Measurements from ENCODE around the gene SLC24A1.

SLC24A1 gene

DNA sequence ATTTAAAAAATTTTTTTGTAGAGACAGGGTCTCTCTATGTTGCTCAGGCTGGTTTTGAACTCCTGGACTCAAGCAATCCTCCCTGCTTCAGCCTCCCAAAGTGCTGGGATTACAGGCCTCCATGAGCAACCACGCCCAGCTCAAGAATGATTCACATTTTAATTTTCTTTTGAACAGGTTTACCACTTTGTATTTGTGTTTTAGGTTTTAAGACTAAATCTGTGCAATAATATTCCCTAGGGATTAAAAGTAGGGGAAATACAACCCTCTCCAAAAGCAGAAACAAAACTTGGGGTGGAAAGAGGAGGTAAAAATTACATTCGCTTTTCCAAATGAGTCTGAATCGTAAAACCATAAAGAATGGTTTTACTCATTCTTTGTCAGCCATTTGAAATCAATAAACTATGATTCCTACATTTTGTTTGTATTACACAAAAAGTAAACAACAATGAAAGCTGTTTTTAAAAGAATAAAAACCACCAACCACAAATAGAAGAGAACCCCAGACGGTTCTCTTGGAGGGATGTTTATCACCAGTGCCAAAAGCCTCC is 37.8 kb downstream of the SLC24A1 start:
- no peak for TF ChIP-seq CTCF (IDR thresholded peaks at IDR 0.05; ENCODE audit: insufficient read depth, low read depth, low read length, missing control alignments)
- no peak for DNase-seq (ENCODE audit: low read depth)
- H3K4me3 ChIP-seq (ENCODE audit: low read depth, low read length): no peak overlapping the region

DNA sequence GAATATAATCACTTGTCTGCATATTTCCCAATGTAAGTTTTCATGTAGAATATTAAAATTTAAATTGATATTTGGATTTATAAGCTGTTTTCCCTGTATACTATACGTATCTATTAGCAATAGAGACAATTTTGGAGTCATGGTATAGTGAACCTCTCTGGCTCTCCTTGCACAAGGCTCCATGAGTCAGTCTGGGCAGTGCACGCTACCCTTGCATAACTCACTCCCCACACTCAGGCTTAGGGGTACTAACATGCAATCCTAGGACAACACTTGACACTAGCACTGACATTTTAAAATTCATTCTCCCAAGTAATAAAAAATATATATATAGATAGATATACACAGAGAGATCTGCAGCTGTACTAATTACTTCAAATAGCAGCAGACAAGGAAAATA is 39.2 kb downstream of the SLC24A1 start:
- TF ChIP-seq CTCF (IDR thresholded peaks at IDR 0.05; ENCODE audit: insufficient read depth, low read depth, low read length, missing control alignments): no peak
- DNase-seq (ENCODE audit: low read depth): no peak
- H3K4me3 ChIP-seq (ENCODE audit: low read depth, low read length): no peak overlapping the region

- H3K4me3 ChIP-seq (ENCODE audit: low read depth, low read length): no peak overlapping the region
- DNase-seq (ENCODE audit: low read depth): peak; percentile 54
- no peak for TF ChIP-seq CTCF (IDR thresholded peaks at IDR 0.05; ENCODE audit: insufficient read depth, low read depth, low read length, missing control alignments)
Measured at GRCh38 chr15:65663521-65663920, 41.8 kb downstream of the SLC24A1 start.

- no peak overlapping the region for H3K4me3 ChIP-seq (ENCODE audit: low read depth, low read length)
- DNase-seq (ENCODE audit: low read depth): no peak
- TF ChIP-seq CTCF (IDR thresholded peaks at IDR 0.05; ENCODE audit: insufficient read depth, low read depth, low read length, missing control alignments): no peak
Measured at GRCh38 chr15:65666257-65666656, 44.5 kb downstream of the SLC24A1 start.

DNA sequence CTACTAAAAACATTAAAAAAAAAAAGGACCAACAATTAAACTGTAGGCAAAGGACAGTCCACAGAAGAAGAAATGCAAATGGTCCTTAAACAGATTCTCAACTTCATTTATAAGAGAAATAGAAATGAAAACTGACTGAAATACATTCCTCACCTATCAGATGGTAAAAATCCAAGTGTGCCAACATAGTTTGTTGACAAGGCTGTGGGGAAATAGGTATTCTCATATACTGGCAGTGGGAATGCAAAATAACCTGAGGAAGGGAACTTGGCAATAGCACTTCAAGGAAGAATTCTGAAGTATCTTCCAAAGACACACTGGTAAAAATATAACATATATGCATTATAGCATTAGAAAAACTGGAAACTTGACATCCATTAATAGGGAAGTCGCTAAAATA is 53.8 kb downstream of the SLC24A1 start:
- no peak for TF ChIP-seq CTCF (IDR thresholded peaks at IDR 0.05; ENCODE audit: insufficient read depth, low read depth, low read length, missing control alignments)
- no peak overlapping the region for H3K4me3 ChIP-seq (ENCODE audit: low read depth, low read length)
- DNase-seq (ENCODE audit: low read depth): no peak

DNA sequence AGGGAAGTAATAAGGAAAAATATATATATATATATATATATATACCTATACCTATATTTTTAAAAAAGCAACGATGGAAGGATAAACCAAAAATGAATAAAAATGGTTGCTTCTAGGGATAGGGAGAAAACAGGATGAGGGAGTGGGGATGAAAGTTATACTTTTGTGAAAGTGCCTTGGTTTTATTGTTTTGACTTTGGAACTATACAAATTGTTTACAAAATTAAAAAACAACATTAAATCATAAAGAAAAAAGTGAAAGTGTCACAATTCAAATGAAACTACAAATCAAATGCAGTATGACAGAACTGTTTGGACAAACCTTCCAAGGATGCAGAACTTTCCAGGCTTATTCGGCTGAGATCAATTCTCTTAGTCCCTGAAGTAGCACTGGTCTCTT is 54.4 kb downstream of the SLC24A1 start:
- H3K4me3 ChIP-seq (ENCODE audit: low read depth, low read length): no peak overlapping the region
- no peak for DNase-seq (ENCODE audit: low read depth)
- TF ChIP-seq CTCF (IDR thresholded peaks at IDR 0.05; ENCODE audit: insufficient read depth, low read depth, low read length, missing control alignments): no peak

DNA sequence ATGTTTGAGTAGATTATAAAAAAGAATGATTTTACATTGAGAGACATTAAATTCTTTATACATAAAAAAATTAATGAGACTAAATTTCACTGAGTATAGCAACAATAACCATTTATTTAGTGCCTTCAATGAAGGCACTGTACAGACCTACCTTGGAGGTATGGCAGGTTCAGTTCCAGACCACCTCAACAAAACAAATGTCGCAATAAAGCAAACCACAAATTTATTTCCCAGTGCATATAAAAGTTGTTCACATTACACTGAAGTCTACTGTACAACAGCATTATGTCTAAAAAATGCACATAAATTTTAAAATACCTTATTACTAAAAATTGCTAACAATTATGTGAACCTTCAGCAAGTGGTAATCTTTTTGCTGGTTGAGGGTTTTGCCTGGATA is 58.8 kb downstream of the SLC24A1 start:
- no peak for DNase-seq (ENCODE audit: low read depth)
- TF ChIP-seq CTCF (IDR thresholded peaks at IDR 0.05; ENCODE audit: insufficient read depth, low read depth, low read length, missing control alignments): no peak
- no peak overlapping the region for H3K4me3 ChIP-seq (ENCODE audit: low read depth, low read length)
